Trophoblast cell (in vitro differentiated cells and primary cell): ENCODE measurements around the gene RICTOR.
"Not testable (repeated sequence)": the region's sequence is repeated elsewhere in the genome, so short reads cannot be mapped to it uniquely, and the experiment has no call there.

ENCODE experiments used
- DNase-seq, 2 donors: peaks; one replicate each; pipeline ENCODE4 v3.0.0-alpha.2; 2016
- H2AFZ ChIP-seq: 2 replicates; pipeline ENCODE4 v1.6.1; 2013; ENCODE audit warnings: low read length, moderate library complexity, mild to moderate bottlenecking; ENCODE audit not compliant: insufficient read depth, poor library complexity
- H2AK5ac ChIP-seq: 2 replicates; pipeline ENCODE4 v1.6.1; 2013; ENCODE audit warnings: mild to moderate bottlenecking, low read length
- H2BK120ac ChIP-seq: 2 replicates; pipeline ENCODE4 v1.6.1; 2013; ENCODE audit warnings: low read length, mild to moderate bottlenecking, moderate library complexity; ENCODE audit not compliant: insufficient read depth, poor library complexity
- H2BK12ac ChIP-seq: 2 replicates; pipeline ENCODE4 v1.6.1; 2013; ENCODE audit warnings: mild to moderate bottlenecking, low read length, moderate library complexity
- H2BK5ac ChIP-seq: 2 replicates; pipeline ENCODE4 v1.6.1; 2013; ENCODE audit warnings: low read length, low read depth, moderate library complexity, mild to moderate bottlenecking; ENCODE audit not compliant: poor library complexity
- H3K14ac ChIP-seq: 2 replicates; pipeline ENCODE4 v1.6.1; 2013; ENCODE audit warnings: mild to moderate bottlenecking, low read length
- H3K18ac ChIP-seq: 2 replicates; pipeline ENCODE4 v1.6.1; 2013; ENCODE audit warnings: mild to moderate bottlenecking, low read length
- H3K23ac ChIP-seq: 2 replicates; pipeline ENCODE4 v1.6.1; 2013; ENCODE audit warnings: low read length
- H3K27ac ChIP-seq: 2 replicates; pipeline ENCODE4 v1.5.1; 2013; ENCODE audit warnings: low read depth, mild to moderate bottlenecking, inconsistent platforms, low read length, moderate library complexity
- H3K27me3 ChIP-seq: 2 replicates; pipeline ENCODE4 v1.6.1; 2013; ENCODE audit warnings: inconsistent platforms, mild to moderate bottlenecking, low read length, moderate library complexity; ENCODE audit not compliant: insufficient read depth
- H3K36me3 ChIP-seq, 2 experiments: 1 replicate in 1 of 2; 2 replicates in 1 of 2; pipeline ENCODE4 v1.6.1; 2013; ENCODE audit warnings: low read length in 2 of 2, mild to moderate bottlenecking in 2 of 2, moderate library complexity in 1 of 2; ENCODE audit not compliant: insufficient read depth in 2 of 2, control insufficient read depth in 1 of 2
- H3K4ac ChIP-seq: 2 replicates; pipeline ENCODE4 v1.6.1; 2013; ENCODE audit warnings: low read depth, mild to moderate bottlenecking, low read length, moderate library complexity
- H3K4me1 ChIP-seq, 2 experiments: 1 replicate in 1 of 2; 2 replicates in 1 of 2; pipeline ENCODE4 v1.6.1; 2013; ENCODE audit warnings: low read length in 2 of 2, mild to moderate bottlenecking in 2 of 2, moderate library complexity in 1 of 2; ENCODE audit not compliant: insufficient read depth in 2 of 2, control insufficient read depth in 1 of 2
- H3K4me2 ChIP-seq: 2 replicates; pipeline ENCODE4 v1.6.1; 2013; ENCODE audit warnings: inconsistent platforms, mild to moderate bottlenecking, low read length, moderate library complexity
- H3K4me3 ChIP-seq: 2 replicates; pipeline ENCODE4 v1.5.1; 2013; ENCODE audit warnings: mild to moderate bottlenecking, low read depth, low read length, inconsistent platforms
- H3K79me1 ChIP-seq: one replicate; pipeline ENCODE4 v1.6.1; 2013; ENCODE audit warnings: low read length
- H3K79me2 ChIP-seq: 2 replicates; pipeline ENCODE4 v1.6.1; 2013; ENCODE audit warnings: low read length, mild to moderate bottlenecking; ENCODE audit not compliant: control insufficient read depth, insufficient read depth, poor library complexity
- H3K9ac ChIP-seq: 2 replicates; pipeline ENCODE4 v1.6.1; 2013; ENCODE audit warnings: mild to moderate bottlenecking, low read length
- H3K9me3 ChIP-seq: 2 replicates; pipeline ENCODE4 v1.6.1; 2013; ENCODE audit warnings: low read depth, mild to moderate bottlenecking, control low read depth, inconsistent platforms, low read length; ENCODE audit not compliant: insufficient read depth
- H4K12ac ChIP-seq: 2 replicates; pipeline ENCODE4 v1.6.1; 2013; ENCODE audit warnings: low read depth, mild to moderate bottlenecking, low read length, moderate library complexity
- H4K8ac ChIP-seq: 2 replicates; pipeline ENCODE4 v1.6.1; 2013; ENCODE audit warnings: low read depth, mild to moderate bottlenecking, low read length, moderate library complexity
- H4K91ac ChIP-seq: one replicate; pipeline ENCODE4 v1.6.1; 2013; ENCODE audit warnings: low read depth, mild to moderate bottlenecking, low read length, moderate library complexity
- WGBS: extraction: QIAGEN DNeasy Blood & Tissue Kit; methylation state at CpG from one replicate; pipeline ENCODE4 v1.1.7; 2013; ENCODE audit warnings: missing lambda C conversion rate; ENCODE audit not compliant: insufficient read length, insufficient coverage; ENCODE audit errors: extremely low coverage; 5-methylcytosine and 5-hydroxymethylcytosine counted together

RICTOR gene

GRCh38 chr5:39052141-39052540, 22.1 kb downstream of the RICTOR start:
- DNase-seq = no peak
- no peak overlapping the region for H2BK120ac ChIP-seq
- no peaks in the 10 kb centered on the region for H3K4me1 ChIP-seq
- no peaks in the 10 kb centered on the region for H3K27me3 ChIP-seq
- no peaks in the 10 kb centered on the region for H3K79me1 ChIP-seq
- H3K18ac ChIP-seq = no peak overlapping the region
- no peak overlapping the region for H3K23ac ChIP-seq
- no peak overlapping the region for H4K12ac ChIP-seq
- H2AK5ac ChIP-seq = no peak overlapping the region
- no peak overlapping the region for H3K14ac ChIP-seq
- H4K8ac ChIP-seq = no peak overlapping the region
- H3K4ac ChIP-seq = no peak overlapping the region
- H3K4me2 ChIP-seq = no peak overlapping the region
- H3K36me3 ChIP-seq = peaks cover 2% of the 10 kb centered on the region in 2 experiments
- no peak overlapping the region for H3K4me3 ChIP-seq
- H3K27ac ChIP-seq = no peak overlapping the region
- no peak overlapping the region for H2BK5ac ChIP-seq
- no peaks in the 10 kb centered on the region for H3K9me3 ChIP-seq
- no peak overlapping the region for H2AFZ ChIP-seq
- no peak overlapping the region for H3K9ac ChIP-seq
- no peak overlapping the region for H2BK12ac ChIP-seq
- no peaks in the 10 kb centered on the region for H3K79me2 ChIP-seq
- no CpG with 5 or more reads among the region's 3 CpGs for WGBS
- no peak overlapping the region for H4K91ac ChIP-seq

- Histone ChIP-seq H2BK120ac (no peak overlapping the region), H3K27me3 (no peaks in the 10 kb centered on the region), H3K23ac (no peak overlapping the region), H2AK5ac (no peak overlapping the region), H4K12ac (no peak overlapping the region), H3K79me2 (no peaks in the 10 kb centered on the region), H4K8ac (no peak overlapping the region), H3K9ac (no peak overlapping the region), H2AFZ (no peak overlapping the region), H3K4me2 (no peak overlapping the region), H3K4ac (no peak overlapping the region), H3K4me1 (no peaks in the 10 kb centered on the region), H3K18ac (no peak overlapping the region), H4K91ac (no peak overlapping the region), H3K79me1 (no peaks in the 10 kb centered on the region), H3K27ac (no peak overlapping the region), H3K36me3 (peaks cover 2 to 3% of the 10 kb centered on the region in 2 experiments), H2BK5ac (no peak overlapping the region), H3K14ac (no peak overlapping the region), H3K4me3 (no peak overlapping the region), H2BK12ac (no peak overlapping the region), H3K9me3 (no peaks in the 10 kb centered on the region)
- DNase-seq = no peak
- WGBS = no CpG with 5 or more reads among the region's 1 CpG
Observed at GRCh38 chr5:39049315-39049714, 24.9 kb downstream of the RICTOR start.

GRCh38 chr5:39040875-39041274, 33.3 kb downstream of the RICTOR start:
- Histone ChIP-seq H4K12ac (no peak overlapping the region), H4K8ac (no peak overlapping the region), H3K14ac (no peak overlapping the region), H3K4ac (no peak overlapping the region), H3K23ac (no peak overlapping the region), H2BK12ac (no peak overlapping the region), H3K4me3 (no peak overlapping the region), H3K36me3 (no peaks in the 10 kb centered on the region), H3K79me2 (no peaks in the 10 kb centered on the region), H3K4me2 (no peak overlapping the region), H2BK5ac (no peak overlapping the region), H3K9me3 (no peaks in the 10 kb centered on the region), H3K9ac (no peak overlapping the region), H3K79me1 (no peaks in the 10 kb centered on the region), H3K4me1 (no peaks in the 10 kb centered on the region), H3K27ac (no peak overlapping the region), H2AFZ (no peak overlapping the region), H4K91ac (no peak overlapping the region), H2BK120ac (no peak overlapping the region), H3K18ac (no peak overlapping the region), H3K27me3 (no peaks in the 10 kb centered on the region), H2AK5ac (no peak overlapping the region)
- no CpG with 5 or more reads among the region's 1 CpG for WGBS
- DNase-seq = no peak

GRCh38 chr5:39034493-39034892, 39.7 kb downstream of the RICTOR start:
- not testable (repeated sequence) for H3K9me3 ChIP-seq, H2AFZ ChIP-seq, H3K79me1 ChIP-seq, DNase-seq, H4K91ac ChIP-seq, H3K4me1 ChIP-seq, H3K4ac ChIP-seq, H3K14ac ChIP-seq, H3K27me3 ChIP-seq, H2BK120ac ChIP-seq, H3K9ac ChIP-seq, H3K4me3 ChIP-seq, H4K12ac ChIP-seq, H3K27ac ChIP-seq, H3K4me2 ChIP-seq, H3K36me3 ChIP-seq, H3K23ac ChIP-seq, H2BK12ac ChIP-seq, H4K8ac ChIP-seq, H2AK5ac ChIP-seq, H3K79me2 ChIP-seq, H3K18ac ChIP-seq, H2BK5ac ChIP-seq
- no CpG with 5 or more reads among the region's 12 CpGs for WGBS
